ENCODE results near the gene CDCA5.

The CDCA5 gene

GRCh38 chr11:65083834-65084597 is at the start of gene CDCA5, which contains the start of gene ZFPL1:
Gene CDCA5 (minus strand): TSS chr11:65084040. CDS start chr11:65083978, 62 bp downstream.
Gene ZFPL1 (plus strand): TSS chr11:65084222. CDS start chr11:65084699, 477 bp downstream.
- DNase-seq (ENCODE audit: low read depth) = peak; percentile 87

- no peak for DNase-seq (ENCODE audit: low read depth)
Observed at GRCh38 chr11:65132988-65133700, 49.3 kb upstream of the CDCA5 start.

- DNase-seq (ENCODE audit: low read depth) = no peak
Observed at GRCh38 chr11:65132238-65132987, 48.6 kb upstream of the CDCA5 start.

GRCh38 chr11:65131895-65132237 is 48.0 kb upstream of the CDCA5 start:
- DNase-seq (ENCODE audit: low read depth) = no peak

- no peak for DNase-seq (ENCODE audit: low read depth)
Observed at GRCh38 chr11:65131417-65131776, 47.6 kb upstream of the CDCA5 start.

- DNase-seq (ENCODE audit: low read depth) = no peak
Observed at GRCh38 chr11:65130631-65131416, 47.0 kb upstream of the CDCA5 start.

GRCh38 chr11:65129649-65130441 is 46.0 kb upstream of the CDCA5 start:
- DNase-seq (ENCODE audit: low read depth) = no peak

- DNase-seq (ENCODE audit: low read depth) = no peak
Observed at GRCh38 chr11:65128182-65129145, 44.6 kb upstream of the CDCA5 start.

GRCh38 chr11:65127473-65128181 is 43.8 kb upstream of the CDCA5 start:
- DNase-seq (ENCODE audit: low read depth) = no peak

- no peak for DNase-seq (ENCODE audit: low read depth)
Observed at GRCh38 chr11:65126624-65127274, 42.9 kb upstream of the CDCA5 start.

- DNase-seq (ENCODE audit: low read depth) = no peak
Observed at GRCh38 chr11:65125197-65126056, 41.6 kb upstream of the CDCA5 start.

- no peak for DNase-seq (ENCODE audit: low read depth)
Observed at GRCh38 chr11:65124480-65125196, 40.8 kb upstream of the CDCA5 start.

GRCh38 chr11:65121865-65122696 is 38.2 kb upstream of the CDCA5 start, which contains the start of the genes FAU and MRPL49:
Gene FAU (minus strand): TSS chr11:65122134. CDS start chr11:65121813, 321 bp downstream.
Gene MRPL49 (plus strand): TSS chr11:65122321. CDS start chr11:65122347, 26 bp downstream.
- DNase-seq (ENCODE audit: low read depth) = peak; percentile 94

GRCh38 chr11:65121447-65121864 is 37.6 kb upstream of the CDCA5 start:
- no peak for DNase-seq (ENCODE audit: low read depth)

GRCh38 chr11:65120831-65121230 is 37.0 kb upstream of the CDCA5 start:
- DNase-seq (ENCODE audit: low read depth) = no peak

GRCh38 chr11:65119670-65119995 is 35.8 kb upstream of the CDCA5 start:
- no peak for DNase-seq (ENCODE audit: low read depth)

Data from HS-27A (cell line).